ENCODE measurements around the gene CTDSPL.
"Not testable (repeated sequence)": the region's sequence is repeated elsewhere in the genome, so short reads cannot be mapped to it uniquely, and the experiment has no call there.

CTDSPL gene

GRCh38 chr3:38018296-38019266, 156.9 kb downstream of the CTDSPL start:
- DNase-seq (ENCODE audit: low read depth, low spot score): no peak

DNA sequence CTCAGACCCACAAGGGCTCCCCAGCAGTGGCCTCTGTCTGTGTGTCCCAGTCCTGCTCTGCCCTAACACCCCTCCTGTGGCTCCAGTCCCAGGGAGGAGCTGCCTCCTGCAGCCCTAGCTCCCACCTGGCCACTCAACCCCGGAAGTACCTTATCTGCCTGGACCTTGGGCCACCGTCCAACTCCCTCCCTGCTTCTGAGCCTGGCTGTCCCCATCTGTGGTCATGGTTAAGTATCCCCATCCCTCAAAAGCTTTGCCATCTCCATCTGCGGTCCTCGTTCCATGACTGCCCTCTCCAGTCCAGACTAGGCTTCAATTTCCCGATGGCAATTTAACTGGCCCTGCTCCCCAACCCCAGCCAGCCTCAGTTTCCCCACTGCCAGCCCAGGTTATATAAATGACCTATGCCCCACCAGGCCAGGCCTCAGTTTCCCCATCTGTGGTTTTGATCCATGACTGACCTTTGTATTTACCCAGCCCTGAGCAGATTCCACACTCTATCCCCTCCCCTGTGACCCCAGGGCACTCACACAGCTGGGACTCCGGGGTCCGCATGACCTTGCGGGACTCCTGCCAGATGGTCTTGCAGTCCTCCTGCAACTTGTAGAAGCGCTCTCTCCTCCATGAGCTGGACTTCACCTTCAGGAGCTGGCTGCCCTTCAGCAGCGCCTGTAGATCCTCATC, 158.1 kb downstream of the CTDSPL start:
- no peak for DNase-seq (ENCODE audit: low read depth, low spot score)

DNA sequence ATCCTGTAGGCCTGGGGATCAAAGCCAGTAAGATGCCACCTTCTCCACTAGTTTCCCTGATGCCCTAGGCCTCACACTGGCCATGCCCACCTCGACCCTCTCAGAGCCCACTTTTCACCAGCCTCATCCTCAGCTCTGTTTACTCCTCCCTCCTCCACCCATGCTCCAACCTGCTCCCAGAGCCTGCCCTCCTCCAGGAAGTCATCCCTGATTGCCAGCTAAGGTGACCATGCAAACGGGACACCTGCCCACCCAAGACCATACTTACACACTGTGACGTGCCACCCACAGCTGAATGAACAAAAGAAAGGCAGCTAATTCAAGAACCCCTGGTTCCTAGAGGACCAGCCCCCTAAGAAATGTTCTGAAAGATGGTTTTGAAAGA, 158.7 kb downstream of the CTDSPL start:
- DNase-seq (ENCODE audit: low read depth, low spot score): no peak

DNA sequence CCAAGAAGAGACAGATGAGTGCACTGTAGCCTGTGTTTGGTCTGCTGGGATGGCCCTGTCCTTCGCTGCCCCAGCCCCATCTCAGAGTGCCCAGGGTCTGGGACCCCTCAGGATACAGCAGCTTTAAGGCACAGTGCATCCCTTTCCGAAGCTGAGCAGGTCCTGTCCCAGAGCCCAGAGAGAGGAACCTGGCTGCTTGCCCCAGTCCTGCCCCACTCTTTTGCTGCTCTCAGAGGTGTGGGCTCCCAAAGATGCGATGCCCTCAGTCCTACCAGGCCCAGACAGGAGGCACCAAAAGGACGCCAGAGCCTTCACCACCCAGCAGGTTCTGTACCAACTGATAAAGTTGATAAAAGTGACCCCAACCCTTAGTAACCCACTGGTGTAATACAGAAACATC, 159.5 kb downstream of the CTDSPL start:
- DNase-seq (ENCODE audit: low read depth, low spot score): no peak

DNA sequence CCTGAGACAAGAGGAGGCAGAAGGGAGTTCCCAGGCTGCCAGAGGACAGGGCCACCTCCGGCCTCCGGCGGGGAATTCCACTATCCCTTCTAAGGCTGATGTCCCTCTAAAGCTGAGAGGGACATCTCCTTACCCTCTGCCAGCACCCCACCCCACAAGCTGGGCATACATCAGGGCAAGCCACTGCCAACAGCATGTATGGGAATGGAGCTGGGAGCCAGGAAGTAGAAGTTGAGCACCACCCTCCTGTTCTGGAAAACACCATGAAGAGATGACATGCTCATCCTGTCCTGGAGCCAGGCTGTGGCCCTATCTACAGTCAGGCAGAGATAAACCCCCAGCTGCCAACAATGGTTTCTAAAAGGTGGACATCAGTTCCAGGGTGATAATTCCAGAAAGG, 160.6 kb downstream of the CTDSPL start:
- no peak for DNase-seq (ENCODE audit: low read depth, low spot score)

DNA sequence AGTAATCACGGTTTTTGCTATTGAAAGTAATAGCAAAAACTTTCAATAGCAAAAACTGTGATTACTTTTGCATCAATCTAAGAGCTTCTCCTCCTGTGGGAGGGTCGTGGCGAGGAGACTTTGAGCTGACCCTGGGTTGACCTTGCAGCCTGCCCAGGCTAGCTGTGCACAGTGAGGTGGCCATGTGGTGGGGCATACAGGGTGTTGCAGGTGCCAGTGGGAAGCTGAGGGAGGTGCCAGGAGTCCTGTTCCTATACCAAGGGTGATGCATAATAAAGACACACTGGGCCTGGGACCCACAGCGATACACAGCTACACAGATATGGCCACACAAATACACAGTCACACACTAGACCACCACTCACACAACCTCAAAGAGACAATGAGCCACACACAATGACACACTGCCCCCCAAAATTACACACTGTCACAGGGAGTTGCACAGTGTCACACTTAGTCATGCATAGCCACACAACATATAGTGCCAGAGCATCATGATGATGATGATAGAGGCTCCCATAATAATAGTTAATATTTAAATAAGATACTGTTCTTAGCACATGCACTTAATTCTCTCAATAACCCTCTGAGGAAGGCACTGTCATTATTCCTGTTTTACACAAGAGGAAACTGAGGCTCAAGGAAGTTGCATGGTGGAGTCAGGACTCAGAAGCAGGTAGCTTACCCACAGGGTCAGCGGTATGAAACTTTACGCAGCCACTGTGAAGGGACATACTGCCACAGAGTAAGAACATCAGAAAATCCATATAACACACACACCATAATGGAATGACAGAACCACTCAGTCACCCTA, 161.4 kb downstream of the CTDSPL start:
- DNase-seq (ENCODE audit: low read depth, low spot score): no peak

GRCh38 chr3:38026856-38027255, 165.2 kb downstream of the CTDSPL start:
- DNase-seq (ENCODE audit: low read depth, low spot score): no peak

GRCh38 chr3:38027466-38028465, 166.1 kb downstream of the CTDSPL start:
- DNase-seq (ENCODE audit: low read depth, low spot score): no peak

DNA sequence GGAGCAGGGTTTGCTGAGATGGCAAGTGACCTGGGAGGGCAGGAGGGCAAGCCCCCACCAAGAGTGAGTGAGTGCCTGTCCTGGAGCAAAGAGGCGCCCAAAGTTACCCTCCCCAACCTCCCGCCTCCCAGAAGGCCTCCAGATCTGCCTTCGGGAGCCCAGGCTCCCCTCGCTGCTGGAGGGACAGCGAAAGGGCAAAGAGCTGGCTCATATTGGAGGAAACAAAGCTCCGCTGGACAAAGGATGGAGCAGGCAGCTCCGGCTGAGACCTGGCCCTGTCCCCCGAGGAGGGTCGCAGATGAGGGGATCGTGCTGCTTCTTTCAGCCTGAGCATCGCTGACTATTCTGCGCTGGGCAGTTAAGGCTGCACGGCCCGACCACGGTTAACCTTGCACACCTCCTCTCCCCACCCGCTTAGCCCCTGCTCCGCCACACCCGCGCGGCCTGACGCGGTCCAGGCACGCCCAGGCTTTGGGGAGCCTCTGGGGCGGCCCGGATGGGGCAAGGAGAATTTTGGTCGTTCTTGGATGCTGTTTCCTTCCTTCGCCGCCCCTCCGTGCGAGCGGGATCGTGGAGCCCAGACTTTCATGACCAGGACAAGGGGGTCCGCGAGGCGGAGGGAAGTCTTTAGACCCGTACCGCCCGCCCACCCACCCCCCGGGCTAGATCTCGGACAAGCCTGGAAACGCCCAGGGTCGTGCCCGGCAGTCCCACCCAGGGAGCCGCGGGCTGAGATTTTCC, 167.1 kb downstream of the CTDSPL start:
- DNase-seq (ENCODE audit: low read depth, low spot score): no peak

DNA sequence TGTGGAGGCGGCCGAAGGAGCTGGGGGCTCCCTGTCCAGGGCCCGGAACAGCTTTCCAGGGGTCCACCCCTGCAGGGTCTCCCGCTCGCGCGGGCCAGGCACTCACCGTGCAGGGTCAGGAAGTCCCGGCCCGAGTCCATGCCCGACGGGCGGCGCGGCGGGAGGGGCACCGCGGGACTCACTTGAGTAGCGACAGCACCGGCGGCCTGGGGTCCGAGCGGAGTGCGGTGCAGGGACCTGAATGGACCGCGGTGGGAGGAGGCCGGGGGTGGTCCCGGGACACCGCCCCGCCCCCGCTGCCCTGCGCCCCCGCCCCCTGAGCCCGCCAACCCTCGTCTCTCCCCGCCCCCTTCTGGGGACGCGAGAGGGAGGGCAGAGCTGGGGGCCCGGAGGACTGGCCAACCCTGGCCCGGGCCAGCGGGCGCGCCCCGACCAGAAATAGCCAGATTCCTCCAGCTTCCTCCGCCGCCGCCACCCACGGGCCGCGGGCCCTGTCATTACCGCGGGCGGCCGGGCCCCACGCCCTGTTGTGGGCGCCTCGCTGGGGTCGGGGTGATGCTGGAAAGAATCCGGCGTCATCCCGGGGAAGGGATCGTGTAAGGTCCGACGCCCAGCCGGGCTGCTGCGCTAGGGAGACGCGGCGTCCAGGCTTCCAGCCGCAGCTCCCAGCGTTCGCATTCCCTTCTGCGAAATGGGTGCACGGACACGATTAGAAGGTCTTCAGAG, 167.9 kb downstream of the CTDSPL start, which contains the start of gene PLCD1:
Gene PLCD1, minus strand, starts transcription at position 243 of the 726 bp plus-strand sequence. Its CDS starts 103 bp downstream, at position 140.
- DNase-seq (ENCODE audit: low read depth, low spot score): no peak

- no peak for DNase-seq (ENCODE audit: low read depth, low spot score)
Observed at GRCh38 chr3:38030126-38031021, 168.7 kb downstream of the CTDSPL start.

DNA sequence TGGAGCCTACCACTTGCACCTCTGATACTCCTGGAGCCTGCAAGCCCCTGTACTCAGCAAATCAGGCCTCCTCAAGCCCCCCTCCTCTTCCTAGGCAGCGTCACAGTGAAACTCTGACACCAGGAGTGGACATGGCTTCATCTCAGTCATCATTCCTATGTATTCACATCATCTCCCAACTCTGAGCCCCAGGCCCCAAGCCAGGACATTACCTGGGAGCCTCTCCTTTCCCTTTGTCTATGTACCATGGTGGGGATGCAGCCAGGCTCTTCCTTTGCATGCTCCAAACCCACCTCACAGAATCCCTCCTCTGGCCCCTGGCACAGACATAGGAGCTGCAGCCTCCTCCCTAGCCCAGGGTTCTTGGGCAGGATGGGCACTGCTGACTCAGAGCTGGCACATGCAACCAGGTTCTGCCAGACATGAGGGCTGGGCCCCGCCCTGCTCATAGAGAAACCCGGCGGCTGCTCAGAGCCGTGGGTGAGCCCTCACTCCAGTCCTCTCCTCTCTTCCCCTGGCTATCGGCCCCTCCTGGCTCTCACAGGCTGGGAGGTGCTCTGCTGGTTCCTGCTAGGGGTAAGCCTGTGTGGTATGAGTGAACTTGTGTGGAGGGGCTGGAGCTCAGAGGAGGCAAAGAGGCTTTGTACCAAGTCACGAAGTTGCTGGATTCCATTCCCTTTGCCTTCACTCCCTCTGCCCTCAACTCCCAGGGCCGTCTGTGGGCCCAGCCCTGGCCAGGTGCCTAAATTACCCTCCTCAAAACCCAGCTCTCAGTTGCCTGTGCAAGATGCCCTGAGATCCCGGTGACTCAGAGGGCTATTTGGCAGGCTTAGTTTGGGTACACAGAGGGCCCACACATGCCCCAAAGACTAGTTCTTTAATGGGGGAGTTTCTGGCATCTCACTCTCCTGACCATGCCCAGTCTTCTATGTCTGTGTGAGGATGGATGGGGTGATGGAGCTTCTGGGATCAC, 169.6 kb downstream of the CTDSPL start:
- no peak for DNase-seq (ENCODE audit: low read depth, low spot score)

DNA sequence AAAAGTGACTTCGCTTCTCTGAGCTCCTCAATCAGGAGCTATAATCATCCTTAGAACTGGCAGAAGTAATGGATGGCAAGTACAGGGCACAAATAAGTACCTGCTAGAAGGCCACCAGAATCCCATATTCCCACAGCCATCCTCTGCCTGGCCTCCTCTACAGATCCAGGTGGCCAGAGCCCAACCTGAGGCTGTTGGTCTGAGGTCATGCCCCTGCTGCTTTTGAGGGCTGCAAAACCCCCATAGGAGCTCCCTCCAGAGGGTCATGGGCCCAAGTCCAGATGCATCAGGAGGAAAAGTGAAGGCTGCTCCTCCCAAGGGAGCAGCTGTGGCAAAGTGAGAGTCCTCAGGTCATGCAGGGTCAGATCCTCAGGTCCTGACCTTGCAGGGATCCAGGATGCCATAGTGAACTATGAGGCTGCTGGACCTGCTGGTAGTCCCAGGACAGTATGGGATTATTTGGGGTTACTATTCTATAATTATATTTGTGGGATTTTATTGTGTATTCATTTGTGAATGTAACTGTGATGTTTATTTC, 170.7 kb downstream of the CTDSPL start:
- no peak for DNase-seq (ENCODE audit: low read depth, low spot score)

GRCh38 chr3:38033586-38033985, 171.9 kb downstream of the CTDSPL start:
- DNase-seq (ENCODE audit: low read depth, low spot score): not testable (repeated sequence)

Measured in iPS DF 19.7 (cell line).